ENCODE data around the gene ATG16L1. TPM values are rescaled to one million over a fixed set of nuclear protein-coding genes. Genes with fewer than 3 reads are reported as not detected.

The ATG16L1 gene
- total RNA-seq, 1 experiment from 2014 or later: 26.4 TPM

DNA sequence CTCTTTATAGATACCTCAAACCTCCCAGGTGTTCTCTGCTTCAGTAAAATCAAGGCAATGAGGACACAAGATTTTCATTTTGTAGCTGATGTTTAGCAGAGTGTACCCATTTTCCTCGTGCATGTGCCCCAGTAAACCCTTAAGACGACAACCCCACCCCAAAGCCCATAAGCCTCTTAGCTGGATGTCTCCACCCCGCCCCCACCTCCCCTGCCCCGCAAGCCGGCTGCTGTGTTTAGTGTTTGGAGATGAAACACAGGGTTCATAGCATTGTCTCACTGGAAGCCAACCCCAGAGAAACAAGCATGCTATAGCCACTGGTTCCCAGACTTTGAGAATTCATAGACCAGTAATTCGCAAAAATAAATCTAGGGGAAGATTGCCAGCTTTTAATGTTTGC lies 50.3 kb downstream of the ATG16L1 start:
- ChIA-PET CTCF (interaction anchor here (1.7 kb wide), 1 partner anchor 52 kb away, joined by 4 read pairs; no protein-coding TSS in a partner anchor), POLR2A (interaction anchor here (0.9 kb wide), 1 partner anchor 47 kb away, joined by 3 read pairs; no protein-coding TSS in a partner anchor)
- Mint-ChIP-seq H3K36me3 (ENCODE audit: insufficient read depth, unreplicated experiment) (peaks cover 6% of the 10 kb centered on the region), H3K9me3 (ENCODE audit: unreplicated experiment) (no peaks in the 10 kb centered on the region), H3K4me3 (ENCODE audit: unreplicated experiment) (no peak overlapping the region), H3K27ac (ENCODE audit: low read depth, unreplicated experiment) (no peak overlapping the region), H3K27me3 (ENCODE audit: insufficient read depth, unreplicated experiment) (no peaks in the 10 kb centered on the region), H3K4me1 (ENCODE audit: insufficient read depth, unreplicated experiment) (no peaks in the 10 kb centered on the region)
- TF ChIP-seq, protein P1, sequence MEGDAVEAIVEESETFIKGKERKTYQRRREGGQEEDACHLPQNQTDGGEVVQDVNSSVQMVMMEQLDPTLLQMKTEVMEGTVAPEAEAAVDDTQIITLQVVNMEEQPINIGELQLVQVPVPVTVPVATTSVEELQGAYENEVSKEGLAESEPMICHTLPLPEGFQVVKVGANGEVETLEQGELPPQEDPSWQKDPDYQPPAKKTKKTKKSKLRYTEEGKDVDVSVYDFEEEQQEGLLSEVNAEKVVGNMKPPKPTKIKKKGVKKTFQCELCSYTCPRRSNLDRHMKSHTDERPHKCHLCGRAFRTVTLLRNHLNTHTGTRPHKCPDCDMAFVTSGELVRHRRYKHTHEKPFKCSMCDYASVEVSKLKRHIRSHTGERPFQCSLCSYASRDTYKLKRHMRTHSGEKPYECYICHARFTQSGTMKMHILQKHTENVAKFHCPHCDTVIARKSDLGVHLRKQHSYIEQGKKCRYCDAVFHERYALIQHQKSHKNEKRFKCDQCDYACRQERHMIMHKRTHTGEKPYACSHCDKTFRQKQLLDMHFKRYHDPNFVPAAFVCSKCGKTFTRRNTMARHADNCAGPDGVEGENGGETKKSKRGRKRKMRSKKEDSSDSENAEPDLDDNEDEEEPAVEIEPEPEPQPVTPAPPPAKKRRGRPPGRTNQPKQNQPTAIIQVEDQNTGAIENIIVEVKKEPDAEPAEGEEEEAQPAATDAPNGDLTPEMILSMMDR (IDR thresholded peaks at IDR 0.05; ENCODE audit: unreplicated experiment): no peak
- no TSS peak for BruUV-seq (replicated peaks)
- intact Hi-C loops (cut with micrococcal nuclease): no loop called here
- no peak for DNase-seq (ENCODE audit: unreplicated experiment)

DNA sequence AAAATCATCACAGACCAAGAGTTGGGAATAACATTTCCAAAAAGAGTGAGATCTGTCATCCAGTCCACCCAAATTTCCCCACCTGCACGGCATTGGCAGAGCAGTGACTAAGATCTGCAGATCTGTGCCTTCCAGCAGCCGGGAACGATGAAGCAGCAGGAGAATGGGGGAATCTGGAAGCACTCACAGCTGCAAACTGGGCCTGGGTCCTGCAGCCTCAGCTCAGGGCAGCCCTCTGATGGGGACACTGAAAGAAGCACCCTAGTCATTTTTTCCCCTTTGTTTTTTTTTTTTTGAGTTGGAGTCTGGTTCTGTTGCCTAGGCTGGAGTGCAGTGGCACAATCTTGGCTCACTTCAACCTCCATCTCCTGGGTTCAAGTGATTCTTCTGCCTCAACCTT lies 51.8 kb downstream of the ATG16L1 start:
- CTCF ChIA-PET: interaction anchor here (0.6 to 0.7 kb wide), 2 partner anchors 143 to 192 kb away, joined by 3 read pairs; no protein-coding TSS in a partner anchor
- H3K9me3 Mint-ChIP-seq (ENCODE audit: unreplicated experiment): no peaks in the 10 kb centered on the region
- no peak for DNase-seq (ENCODE audit: unreplicated experiment)

DNA sequence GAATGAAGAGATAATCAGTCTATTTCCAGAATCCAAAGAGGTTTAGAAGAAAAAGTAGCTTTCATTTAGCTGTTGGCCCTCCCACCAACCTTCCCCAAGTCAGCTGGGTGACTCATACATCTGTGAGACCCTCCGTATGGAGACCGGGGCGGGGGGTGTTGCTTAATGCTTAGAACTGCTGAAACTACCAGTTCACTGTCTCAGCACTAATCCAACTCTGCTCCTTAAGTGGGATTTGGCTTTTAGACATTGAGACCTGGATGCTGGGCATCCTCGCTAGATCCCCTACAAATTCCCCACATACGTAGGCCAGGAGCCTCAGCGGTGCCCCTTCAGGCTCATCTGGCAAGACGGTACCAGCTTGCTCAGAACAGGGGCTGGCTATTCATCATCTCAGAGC lies 56.1 kb downstream of the ATG16L1 start, which contains the start of gene SAG:
SAG (plus strand) TSS at position 252 of the 400 bp plus-strand sequence. CDS start 1,374 bp downstream, outside the sequence.
- intact Hi-C loops (cut with micrococcal nuclease): no loop called here
- BruUV-seq (replicated peaks): no TSS peak
- no peak for DNase-seq (ENCODE audit: unreplicated experiment)
- no peaks in the 10 kb centered on the region for H3K4me1 Mint-ChIP-seq (ENCODE audit: insufficient read depth, unreplicated experiment)
- ChIA-PET POLR2A (no interaction called here), CTCF (interaction anchor here (0.6 to 1.5 kb wide), 2 partner anchors 12 to 1894 kb away, joined by 3 to 4 read pairs; no protein-coding TSS in a partner anchor)
- no peak within 1 kb of the TSS for H3K27ac Mint-ChIP-seq (ENCODE audit: low read depth, unreplicated experiment)
- no peak within 1 kb of the TSS for H3K4me3 Mint-ChIP-seq (ENCODE audit: unreplicated experiment)
- H3K9me3 Mint-ChIP-seq (ENCODE audit: unreplicated experiment): no peaks in the 10 kb centered on the region
- H3K36me3 Mint-ChIP-seq (ENCODE audit: insufficient read depth, unreplicated experiment): peaks cover 6% of the 10 kb centered on the region
- TF ChIP-seq, protein P1 (IDR thresholded peaks at IDR 0.05; ENCODE audit: unreplicated experiment): no peak
- H3K27me3 Mint-ChIP-seq (ENCODE audit: insufficient read depth, unreplicated experiment): peaks cover 19% of the 10 kb centered on the region

More for the DNA sequence above, 51.8 kb downstream of the ATG16L1 start:
- H3K36me3 Mint-ChIP-seq (ENCODE audit: insufficient read depth, unreplicated experiment): peaks cover 6% of the 10 kb centered on the region
- H3K4me3 Mint-ChIP-seq (ENCODE audit: unreplicated experiment): no peak overlapping the region
- BruUV-seq (replicated peaks): no TSS peak
- H3K27ac Mint-ChIP-seq (ENCODE audit: low read depth, unreplicated experiment): no peak overlapping the region
- no peaks in the 10 kb centered on the region for H3K4me1 Mint-ChIP-seq (ENCODE audit: insufficient read depth, unreplicated experiment)
- intact Hi-C loops (cut with micrococcal nuclease): no loop called here
- POLR2A ChIA-PET: interaction anchor here (0.7 kb wide), 1 partner anchor 14 kb away, joined by 3 read pairs; no protein-coding TSS in a partner anchor
- H3K27me3 Mint-ChIP-seq (ENCODE audit: insufficient read depth, unreplicated experiment): no peaks in the 10 kb centered on the region
- TF ChIP-seq, protein P1 (IDR thresholded peaks at IDR 0.05; ENCODE audit: unreplicated experiment): no peak

DNA sequence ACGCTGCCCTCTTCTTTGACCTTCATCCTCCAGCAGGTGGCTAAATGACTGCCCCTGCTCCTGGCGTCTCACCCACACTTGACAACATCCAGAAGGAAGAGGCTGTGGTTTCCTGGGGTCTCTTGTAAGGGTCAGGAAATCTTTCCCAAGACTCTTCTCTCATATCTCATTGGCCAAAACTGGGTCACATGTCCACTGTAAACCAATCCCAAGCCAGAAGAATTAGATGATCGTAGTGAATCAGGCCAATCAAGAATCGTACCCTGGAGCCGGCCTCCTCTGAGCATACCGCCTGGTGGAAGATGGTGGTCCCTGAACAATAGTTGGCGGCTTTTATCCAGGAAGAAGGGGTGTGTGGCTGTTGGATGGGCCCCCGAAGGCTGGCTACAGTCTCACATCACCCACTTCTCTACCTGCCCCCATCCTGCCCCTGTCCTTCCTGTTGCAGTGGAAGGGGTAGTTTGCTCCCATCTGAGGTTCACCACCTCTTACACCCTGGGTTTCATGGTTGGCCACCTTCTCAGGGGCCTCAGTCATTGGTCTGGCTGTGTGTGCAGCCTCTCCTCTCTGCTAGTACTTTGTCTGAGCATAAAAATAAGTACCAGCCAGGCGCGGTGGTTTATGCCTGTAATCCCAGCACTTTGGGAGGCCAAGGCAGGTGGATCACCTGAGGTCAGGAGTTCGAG lies 59.9 kb downstream of the ATG16L1 start:
- no TSS peak for BruUV-seq (replicated peaks)
- POLR2A ChIA-PET: no interaction called here
- Mint-ChIP-seq H3K9me3 (ENCODE audit: unreplicated experiment) (no peaks in the 10 kb centered on the region), H3K27me3 (ENCODE audit: insufficient read depth, unreplicated experiment) (peaks cover 24% of the 10 kb centered on the region), H3K27ac (ENCODE audit: low read depth, unreplicated experiment) (no peak overlapping the region), H3K36me3 (ENCODE audit: insufficient read depth, unreplicated experiment) (no peaks in the 10 kb centered on the region), H3K4me1 (ENCODE audit: insufficient read depth, unreplicated experiment) (no peaks in the 10 kb centered on the region), H3K4me3 (ENCODE audit: unreplicated experiment) (no peak overlapping the region)
- intact Hi-C loops (cut with micrococcal nuclease): no loop called here
- CTCF ChIA-PET: no interaction called here
- DNase-seq (ENCODE audit: unreplicated experiment): no peak
- TF ChIP-seq, protein P1 (IDR thresholded peaks at IDR 0.05; ENCODE audit: unreplicated experiment): no peak

Measured in MCF 10A (cell line).